ENCODE data around the gene DAB1.

Gene DAB1

DNA sequence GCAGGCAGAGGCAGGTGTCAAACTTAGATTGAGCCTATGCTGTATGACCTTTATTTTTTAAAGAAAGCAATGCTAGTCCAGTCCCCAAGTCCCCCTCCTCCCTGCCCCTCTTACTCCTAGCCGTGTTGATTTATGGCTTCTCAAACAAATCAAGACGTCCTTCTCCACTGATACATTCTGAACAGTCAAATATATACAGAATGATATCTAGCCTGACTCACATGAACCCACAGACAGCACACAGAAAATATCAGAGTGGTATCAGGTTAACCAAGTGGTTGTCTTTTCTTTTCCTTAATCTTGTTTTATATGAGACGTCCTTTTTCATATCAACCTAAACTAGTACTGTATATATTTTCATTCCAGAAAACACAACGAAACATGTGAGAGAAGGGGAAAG, 13.4 kb downstream of the DAB1 start:
- DNase-seq: no peak

- no peak for DNase-seq
These were observed 15.9 kb downstream of the DAB1 start for GRCh38 chr1:57407928-57408327.

GRCh38 chr1:57406428-57406970, 17.4 kb downstream of the DAB1 start:
- no peak for DNase-seq

DNA sequence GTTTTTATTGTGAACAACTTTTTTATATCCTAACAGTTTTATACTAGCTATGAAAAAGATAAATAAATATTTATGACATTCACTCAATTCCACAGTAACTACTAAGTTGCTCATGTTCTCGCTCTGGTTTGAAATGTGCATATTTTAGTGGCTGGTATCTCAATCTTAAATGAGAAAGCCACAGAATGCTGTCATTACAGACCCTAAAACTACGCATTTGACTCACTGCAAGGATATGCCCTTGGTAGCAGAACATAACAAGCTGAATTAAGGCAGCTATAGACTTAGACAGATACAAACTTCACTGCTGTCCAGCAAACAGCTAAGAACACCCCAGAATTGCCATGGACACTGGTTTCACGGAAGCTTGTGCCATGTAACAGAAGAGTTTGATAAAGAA, 19.0 kb downstream of the DAB1 start:
- no peak for DNase-seq

GRCh38 chr1:57403201-57403600, 20.7 kb downstream of the DAB1 start:
- no peak for DNase-seq

DNA sequence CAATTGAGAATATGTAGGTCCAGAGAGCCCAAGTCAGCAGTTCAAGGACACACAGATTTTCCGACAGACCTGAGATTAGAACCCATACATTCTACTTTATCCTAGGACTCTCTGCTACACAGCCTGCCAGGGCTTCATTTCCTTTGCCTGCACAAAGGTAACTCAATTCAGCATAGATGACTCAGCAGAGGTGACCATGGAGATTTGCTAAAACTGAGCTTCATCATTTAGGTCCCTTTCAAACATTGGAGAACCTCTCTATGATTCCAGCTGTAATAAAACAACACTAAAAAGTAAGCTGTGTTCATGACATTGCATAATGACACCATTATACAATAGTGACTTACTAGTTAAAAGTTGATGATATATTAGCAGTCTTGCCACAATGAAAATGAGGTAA, 22.2 kb downstream of the DAB1 start:
- no peak for DNase-seq

GRCh38 chr1:57400048-57400447, 23.8 kb downstream of the DAB1 start:
- no peak for DNase-seq

DNA sequence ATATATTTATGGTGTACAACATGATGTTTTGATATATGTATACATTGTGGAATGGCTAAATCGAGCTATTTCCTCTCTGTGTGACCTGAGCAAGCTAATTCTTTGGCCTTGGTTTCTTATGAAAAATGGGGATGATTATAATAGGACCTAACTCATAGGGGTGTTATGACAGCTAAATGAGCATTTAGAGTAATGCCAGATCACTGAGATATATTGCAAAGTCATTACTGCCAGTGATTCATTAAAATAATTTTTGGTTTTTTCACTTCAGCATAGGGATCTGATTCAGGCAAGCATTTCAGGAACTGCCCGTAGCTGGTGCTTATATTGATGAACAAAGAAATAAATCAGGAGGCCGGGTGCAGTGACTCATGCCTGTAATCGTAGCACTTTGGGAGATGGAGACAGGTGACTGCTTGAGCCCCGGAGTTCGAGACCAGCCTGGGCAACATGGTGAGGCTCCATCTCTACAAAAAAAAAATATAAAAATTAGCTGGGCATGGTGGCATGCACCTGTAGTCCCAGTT, 30.7 kb downstream of the DAB1 start:
- DNase-seq: no peak

DNA sequence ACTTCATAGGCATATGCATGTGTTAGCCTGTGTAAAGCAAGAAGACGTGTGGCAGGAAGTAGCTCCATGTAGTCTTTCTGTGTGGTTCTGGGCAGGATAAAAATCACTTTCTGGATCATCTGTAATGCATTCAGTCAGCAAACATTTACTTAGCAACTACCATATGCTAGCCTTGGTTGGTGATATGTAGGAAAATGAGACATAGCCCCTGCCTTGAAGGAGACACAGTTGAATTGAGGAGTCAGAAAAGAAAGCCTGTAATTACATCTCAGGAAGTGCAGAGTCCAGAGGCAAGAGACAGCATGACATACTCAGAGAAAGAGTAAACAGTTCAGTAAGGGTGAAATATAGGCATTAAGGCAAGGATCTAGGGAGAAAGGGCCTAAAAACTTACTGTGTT, 38.5 kb downstream of the DAB1 start:
- DNase-seq: no peak

- DNase-seq: no peak
These were observed 39.0 kb downstream of the DAB1 start for GRCh38 chr1:57384901-57385300.

DNA sequence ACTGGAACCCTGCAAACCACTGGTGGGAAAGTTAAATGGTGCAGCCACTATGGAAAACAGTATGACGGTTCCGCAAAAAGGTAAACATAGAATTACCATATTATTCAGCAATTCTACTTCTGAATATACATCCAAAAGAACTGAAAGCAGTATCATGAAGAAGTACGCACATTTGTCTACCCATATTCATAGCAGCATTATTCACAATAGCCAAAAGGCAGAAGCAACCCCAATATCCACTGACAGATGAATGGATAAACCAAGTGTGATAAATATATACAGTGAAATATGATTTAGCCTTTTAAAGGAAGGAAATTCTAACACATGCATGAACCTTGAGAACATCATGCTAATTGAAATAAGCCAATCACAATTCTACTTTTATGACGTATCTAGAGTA, 39.6 kb downstream of the DAB1 start:
- DNase-seq: no peak

- DNase-seq: no peak
These were observed 42.0 kb downstream of the DAB1 start for GRCh38 chr1:57381871-57382270.

GRCh38 chr1:57381426-57381825, 42.4 kb downstream of the DAB1 start:
- no peak for DNase-seq

GRCh38 chr1:57380923-57381322, 42.9 kb downstream of the DAB1 start:
- no peak for DNase-seq

DNA sequence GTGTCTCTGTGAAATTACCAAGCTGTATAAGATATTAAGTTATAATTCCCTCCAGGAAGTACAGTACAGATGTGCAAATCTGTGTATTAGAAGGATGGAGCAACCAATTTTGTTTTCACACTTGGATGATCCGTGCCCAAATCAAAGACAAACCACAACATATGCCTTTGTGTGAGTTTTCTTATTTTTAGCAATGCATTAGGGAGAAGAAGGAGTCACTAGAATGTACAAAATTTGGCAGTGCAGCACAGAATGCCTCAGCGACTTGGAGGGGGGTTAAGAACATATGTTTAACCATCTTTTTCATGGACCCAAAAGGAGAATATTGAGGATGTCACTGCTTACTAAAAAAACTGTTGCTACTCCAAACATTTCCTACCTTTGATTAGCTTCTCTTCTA, 45.3 kb downstream of the DAB1 start:
- no peak for DNase-seq

- no peak for DNase-seq
These were observed 46.3 kb downstream of the DAB1 start for GRCh38 chr1:57377339-57378139.

DNA sequence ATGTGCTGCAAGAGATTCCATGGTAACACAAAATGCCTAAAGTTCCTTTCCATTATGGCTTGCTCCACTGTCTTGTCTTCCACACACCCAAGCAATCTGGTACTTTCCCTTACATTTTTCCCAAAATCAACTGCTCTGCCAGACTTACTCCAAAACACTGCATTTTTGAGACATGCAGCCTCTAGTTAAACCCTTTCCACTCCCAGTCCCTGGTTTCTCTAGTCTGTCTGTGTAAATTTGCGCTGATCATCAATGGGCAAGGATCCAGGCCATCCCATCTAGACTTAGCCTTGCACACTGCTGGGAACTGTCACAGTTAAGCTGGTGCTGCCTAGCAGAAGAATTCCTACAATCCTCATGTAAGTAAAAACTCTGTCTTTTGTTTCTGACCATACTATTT, 47.8 kb downstream of the DAB1 start:
- DNase-seq: no peak

DNA sequence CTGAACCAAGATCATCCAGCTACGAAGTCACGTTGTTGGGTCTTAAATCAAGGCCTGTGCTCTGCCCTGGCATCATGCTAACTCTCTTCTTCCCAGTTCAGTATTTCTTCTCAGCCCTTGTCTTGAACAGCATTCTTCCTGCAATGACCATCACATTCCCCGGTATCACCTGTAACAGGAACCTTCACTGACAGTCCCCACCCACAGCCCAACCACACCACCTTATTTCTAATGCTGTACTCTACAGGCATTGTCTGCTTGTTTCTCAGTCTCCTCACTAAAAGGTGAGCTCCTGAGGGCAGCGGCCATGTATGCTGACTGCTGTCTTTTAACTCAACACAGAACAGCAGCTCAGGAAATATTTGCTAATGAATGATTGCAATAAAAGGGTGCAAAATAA, 54.0 kb downstream of the DAB1 start:
- no peak for DNase-seq

DNA sequence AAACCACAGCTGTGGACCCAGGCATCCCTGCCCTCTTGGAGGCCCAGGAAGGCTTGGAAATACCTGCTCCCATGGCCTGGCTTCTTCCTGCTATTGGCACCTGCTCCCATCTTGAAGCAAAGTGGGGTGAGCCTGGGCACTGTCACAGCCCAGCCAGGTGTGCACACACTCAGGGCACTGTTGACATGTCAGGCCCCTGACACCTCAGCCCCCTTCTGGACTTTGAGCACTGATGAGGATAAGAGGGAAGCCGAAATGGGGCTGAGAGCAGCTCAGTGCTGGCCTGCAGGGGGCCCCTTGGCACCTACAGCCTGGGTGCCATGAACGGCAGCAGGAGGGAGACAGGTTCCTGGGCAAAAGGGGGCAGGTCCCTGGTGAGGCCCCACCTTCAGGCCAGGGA, 55.9 kb downstream of the DAB1 start:
- no peak for DNase-seq

DNA sequence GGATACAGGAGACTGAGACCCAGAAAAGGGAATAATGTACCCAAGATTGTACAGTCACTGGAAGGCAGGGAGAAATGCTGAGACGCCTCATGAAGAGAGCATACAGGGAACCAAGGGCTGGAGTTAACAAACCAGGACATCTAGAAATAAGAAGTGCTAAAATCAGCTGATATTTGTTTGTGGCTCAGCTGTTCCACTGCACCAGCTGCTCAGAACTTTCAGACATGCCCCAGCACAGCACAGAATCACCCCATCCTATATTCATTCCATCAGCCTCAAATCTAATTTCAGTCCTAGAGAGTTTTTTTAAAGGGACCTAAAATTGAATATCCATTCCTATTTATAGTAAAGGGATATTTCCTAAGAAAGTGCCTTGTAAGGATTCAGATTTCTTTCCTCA, 60.2 kb downstream of the DAB1 start:
- DNase-seq: no peak

- no peak for DNase-seq
These were observed 60.7 kb downstream of the DAB1 start for GRCh38 chr1:57363165-57363564.

- DNase-seq: no peak
These were observed 61.4 kb downstream of the DAB1 start for GRCh38 chr1:57362480-57362879.

DNA sequence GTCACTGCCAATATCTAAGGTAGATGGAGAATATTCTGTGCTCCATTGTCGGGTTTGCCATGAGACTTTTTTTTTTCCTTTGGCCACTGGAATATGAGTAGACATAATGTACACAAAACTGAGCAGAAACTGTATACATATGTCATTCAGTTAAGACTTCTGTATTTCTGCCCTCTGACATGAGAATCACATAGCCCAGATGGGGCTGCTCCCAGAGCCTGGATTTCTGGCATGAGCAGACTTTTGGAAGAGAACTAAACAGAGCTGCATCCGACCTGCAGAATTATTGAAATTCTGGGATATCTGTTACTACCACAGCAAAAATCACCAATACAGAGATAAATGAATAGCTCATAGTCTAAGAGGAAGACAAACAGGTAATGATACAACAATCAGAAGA, 62.3 kb downstream of the DAB1 start:
- no peak for DNase-seq

DNA sequence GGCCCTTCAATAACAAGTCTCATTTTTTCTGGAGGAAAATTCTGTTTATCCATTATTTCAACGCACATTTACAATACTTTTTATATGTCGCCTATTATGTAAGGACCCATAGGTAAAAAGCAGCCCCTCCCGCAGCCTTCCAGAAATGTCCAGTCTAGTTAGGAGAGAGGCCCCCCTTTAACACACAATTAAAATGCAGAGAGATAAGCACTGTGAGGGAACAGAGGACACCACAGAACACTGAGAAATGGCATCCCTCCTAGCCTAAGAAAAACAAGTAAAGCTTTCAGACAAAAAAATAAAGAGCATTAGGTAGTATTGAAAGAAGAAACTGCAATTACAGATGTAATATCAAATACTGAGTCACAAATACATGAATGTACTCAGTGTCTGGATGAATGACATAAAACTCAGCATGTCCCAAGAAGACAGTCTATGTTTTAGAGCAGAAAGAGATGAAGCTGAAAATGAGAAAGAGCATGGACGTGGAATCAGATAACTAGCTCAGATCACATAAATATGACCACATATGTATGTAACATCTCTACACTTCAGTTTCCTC, 62.9 kb downstream of the DAB1 start:
- no peak for DNase-seq

DNA sequence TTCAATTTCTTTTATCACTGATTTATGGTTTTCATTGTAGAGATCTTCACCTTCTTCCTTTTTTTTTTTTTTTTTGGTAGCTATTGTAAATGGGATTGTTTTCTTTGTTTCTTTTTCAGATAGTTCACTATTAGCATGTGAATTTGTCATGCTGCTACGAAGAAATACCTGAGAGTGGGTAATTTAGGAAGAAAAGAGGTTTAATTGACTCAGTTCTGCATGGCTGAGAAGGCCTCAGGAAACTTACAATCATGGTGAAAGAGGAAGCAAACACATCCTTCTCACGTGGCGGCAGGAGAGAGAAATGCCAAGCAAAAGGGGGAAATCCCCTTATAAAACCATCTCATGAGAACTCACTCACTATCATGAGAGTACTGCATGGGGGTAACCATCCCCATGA, 66.4 kb downstream of the DAB1 start:
- no peak for DNase-seq

Measured in activated T-cell treated with anti-CD3 and anti-CD28 coated beads for 4 hours (primary cell).